Jurkat, Clone E6-1 (cell line): ENCODE measurements around the gene ASB13.

ENCODE experiments used
- DNase-seq: peaks from one replicate; pipeline ENCODE4 v3.0.0-alpha.2; 2011; ENCODE audit warnings: low read depth, low spot score
- H3K4me3 ChIP-seq: 2 replicates; pipeline ENCODE4 v1.5.1; 2011; ENCODE audit warnings: mild to moderate bottlenecking, low read length, control low read depth, moderate library complexity

Gene ASB13

DNA sequence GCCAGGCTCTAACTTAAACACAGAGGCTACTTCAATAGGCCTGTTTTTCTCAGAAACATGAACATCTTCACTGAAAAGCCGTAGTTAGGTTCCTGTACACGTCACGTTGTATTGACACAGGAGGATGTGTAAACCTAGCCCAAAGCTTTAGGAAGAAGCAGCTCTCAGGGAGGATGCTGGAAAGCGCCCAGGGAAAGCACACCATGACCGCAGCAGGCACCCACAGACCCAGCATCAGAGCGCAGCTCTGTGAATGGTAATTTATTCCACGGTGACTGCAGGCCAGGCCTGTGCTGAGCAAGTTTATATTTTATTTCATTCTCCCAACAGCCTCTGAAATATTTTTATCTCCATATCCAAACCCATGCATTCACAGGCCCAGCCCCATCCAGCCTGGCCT, 51.1 kb downstream of the ASB13 start:
- no peak overlapping the region for H3K4me3 ChIP-seq
- DNase-seq = no peak

DNA sequence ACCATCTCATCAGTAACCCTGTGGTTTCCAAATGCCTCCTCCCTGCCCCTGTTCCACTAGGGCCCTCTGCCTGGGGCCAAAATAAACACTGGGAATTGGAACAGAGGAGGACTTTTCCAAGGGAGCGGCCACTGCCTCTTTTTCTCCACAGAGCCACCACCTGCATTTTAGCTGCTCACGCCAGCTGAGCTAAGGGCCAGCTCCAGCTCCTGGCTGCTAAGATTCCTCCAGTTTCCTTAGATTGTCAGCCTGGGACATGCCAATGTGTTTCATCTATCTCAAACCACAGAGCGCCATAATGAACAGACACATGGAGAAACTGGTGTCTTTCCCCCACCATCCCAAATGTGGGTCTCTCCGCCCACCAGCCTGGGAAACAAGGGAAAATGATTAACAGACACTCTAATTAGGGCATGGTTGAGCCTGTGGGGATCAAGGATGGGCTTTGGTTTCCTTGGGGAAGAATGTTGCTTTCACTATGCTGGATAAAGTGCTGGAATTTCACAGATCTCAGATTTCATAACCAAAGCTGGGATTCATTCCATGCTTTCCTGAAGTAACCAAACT, 52.2 kb downstream of the ASB13 start:
- no peak for DNase-seq
- no peak overlapping the region for H3K4me3 ChIP-seq

DNA sequence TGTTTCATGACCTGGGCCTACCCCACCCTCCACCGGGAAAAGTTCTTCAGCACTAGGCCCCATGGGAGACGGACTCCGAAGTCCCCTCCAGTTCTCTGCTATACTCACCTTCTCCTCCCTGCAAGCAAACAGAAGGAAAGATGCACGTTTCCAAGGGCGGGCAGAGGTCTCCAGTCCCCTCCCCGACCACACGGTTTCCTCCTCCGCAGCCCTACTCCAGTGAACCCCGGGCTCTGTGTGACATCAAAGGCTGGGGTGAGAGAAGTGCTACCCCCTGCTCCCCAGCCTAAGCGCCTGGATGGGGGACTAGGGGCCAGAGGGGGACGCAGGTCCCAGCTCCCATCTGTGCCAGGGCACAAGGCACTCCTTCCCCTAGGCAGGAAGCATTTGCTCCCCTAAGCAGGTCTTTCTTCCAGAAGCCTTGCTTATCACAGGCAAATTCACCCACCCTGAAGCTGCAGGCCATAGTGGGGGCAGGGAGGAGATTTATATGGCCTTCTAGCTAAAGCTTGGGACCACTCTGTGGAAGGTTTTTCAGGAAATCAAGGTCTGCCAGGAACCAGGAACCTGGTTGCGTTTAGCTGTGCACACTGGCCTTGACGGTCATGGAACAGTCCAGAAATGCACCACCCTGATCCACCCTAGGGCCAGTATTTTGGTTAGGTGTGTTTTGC, 52.8 kb downstream of the ASB13 start:
- H3K4me3 ChIP-seq = no peak overlapping the region
- no peak for DNase-seq

DNA sequence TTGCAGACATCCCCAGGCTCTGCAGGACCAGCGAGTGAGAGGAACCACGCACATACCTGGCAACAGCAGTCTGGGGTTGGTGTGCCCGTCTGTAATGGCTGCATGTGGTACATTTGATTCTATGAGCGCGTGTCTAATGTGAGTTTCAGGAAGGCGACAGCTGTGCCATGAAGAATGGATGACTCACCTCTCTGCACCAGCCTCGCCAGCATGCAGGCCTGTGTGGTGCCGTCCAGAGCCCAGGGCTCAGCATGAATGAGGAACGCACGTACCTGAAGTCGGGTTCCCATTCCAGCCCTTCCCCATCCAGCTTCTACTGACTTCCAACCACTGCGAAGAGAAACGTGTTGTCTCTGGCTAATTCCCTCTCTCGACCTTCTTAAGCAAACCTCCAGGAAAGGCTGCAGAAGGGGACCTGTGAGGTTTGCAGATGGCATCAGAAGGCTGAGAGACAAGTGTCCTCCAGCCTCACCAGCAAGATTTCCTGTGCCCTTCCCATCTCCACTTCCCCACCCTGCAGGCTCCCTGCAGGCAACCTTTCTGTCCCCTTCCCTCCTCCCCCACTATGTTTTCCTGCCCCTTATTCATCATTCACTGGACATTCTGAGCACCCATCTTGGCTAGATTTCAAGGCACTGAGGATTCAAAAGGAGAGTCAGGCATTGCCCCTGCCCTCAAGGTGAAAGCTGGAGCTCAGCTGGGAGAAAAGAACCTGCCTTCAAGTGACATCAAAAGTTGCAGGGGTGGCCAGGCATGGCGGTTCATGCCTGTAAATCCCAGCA, 54.3 kb downstream of the ASB13 start:
- DNase-seq = no peak

GRCh38 chr10:5609952-5610616, 56.3 kb downstream of the ASB13 start:
- H3K4me3 ChIP-seq = no peak overlapping the region
- no peak for DNase-seq

More for the DNA sequence above, 54.3 kb downstream of the ASB13 start:
- no peak overlapping the region for H3K4me3 ChIP-seq

- H3K4me3 ChIP-seq = no peak overlapping the region
Measured at GRCh38 chr10:5608608-5609220, 57.7 kb downstream of the ASB13 start.

DNA sequence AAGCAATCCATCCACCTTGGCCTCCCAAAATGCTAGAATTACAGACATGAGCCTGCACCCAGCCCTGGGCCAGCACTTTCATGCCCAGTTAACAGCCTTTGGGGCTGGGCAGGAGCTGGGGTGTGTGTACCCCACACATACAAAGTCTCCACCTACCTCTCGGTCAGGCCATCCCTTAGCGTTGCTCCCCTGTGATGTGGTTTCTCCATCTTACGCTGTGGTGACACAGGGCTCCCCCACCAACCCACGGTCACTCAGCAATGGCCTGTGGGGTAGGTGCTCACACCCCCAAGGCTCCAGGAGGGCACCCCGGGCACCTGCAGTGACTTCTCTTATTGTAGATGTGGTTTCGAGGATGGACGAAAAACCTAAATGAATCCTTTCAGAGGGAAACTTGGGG, 58.8 kb downstream of the ASB13 start:
- H3K4me3 ChIP-seq = no peak overlapping the region
- DNase-seq = no peak

More at GRCh38 chr10:5608608-5609220, 57.7 kb downstream of the ASB13 start:
- DNase-seq = no peak

DNA sequence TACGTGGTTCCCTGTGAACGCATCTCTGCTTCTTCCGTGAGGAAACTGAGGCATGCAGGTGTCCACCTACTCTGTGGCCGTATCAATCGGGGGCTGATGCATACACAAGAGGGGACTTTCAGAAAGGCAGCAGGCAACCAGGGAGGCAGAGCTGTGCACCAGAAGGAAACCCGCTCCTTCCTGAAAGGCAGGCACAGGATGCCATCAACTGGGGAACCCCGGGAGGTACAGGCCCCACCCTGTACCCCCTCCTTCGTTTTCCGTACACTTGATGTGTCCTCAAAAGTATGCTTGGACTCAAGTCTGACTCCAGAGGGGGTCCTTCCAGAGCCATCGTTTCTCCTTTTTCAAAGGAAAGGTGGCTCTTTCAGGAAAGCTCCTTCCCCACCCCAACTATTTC, 59.5 kb downstream of the ASB13 start:
- H3K4me3 ChIP-seq = no peak overlapping the region
- DNase-seq = no peak

GRCh38 chr10:5606321-5606720, 60.1 kb downstream of the ASB13 start:
- no peak for DNase-seq
- H3K4me3 ChIP-seq = no peak overlapping the region

GRCh38 chr10:5604961-5605360, 61.4 kb downstream of the ASB13 start:
- DNase-seq = no peak

DNA sequence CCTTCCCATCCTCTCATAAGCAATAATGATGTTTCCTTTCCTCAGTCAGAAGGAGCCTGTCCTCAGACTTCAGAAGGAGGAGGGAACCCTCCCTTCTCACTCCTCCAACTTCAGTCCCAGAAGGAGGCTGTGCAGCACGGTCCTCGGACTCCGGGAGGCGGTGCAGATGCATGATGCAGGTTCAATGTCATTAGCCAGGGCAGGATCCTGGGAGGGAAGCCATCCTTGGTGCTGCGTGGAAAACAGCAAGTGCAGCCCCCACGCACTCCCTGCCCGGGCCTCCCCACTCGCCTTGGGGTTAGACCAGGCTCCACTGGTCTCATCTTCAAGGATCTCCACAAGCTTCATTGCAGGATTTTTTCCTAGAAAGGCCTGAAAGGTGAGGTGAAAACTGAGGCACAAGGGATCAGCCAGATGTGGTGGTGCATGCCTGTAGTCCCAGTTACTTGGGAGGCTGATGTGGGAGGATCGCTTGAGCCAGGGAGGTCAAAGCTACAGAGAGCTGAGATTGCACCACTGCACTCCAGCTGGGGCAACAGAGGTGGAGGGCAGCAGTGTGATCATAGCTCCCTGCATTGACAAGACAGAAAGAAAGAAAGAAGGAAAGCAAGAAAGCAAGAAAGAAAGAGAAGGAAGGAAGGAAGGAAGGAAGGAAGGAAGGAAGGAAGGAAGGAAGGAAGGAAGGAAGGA, 62.0 kb downstream of the ASB13 start:
- no peak overlapping the region for H3K4me3 ChIP-seq
- DNase-seq = no peak

More at GRCh38 chr10:5604961-5605360, 61.4 kb downstream of the ASB13 start:
- H3K4me3 ChIP-seq = no peak overlapping the region

GRCh38 chr10:5603848-5604170, 62.6 kb downstream of the ASB13 start:
- no peak for DNase-seq
- no peak overlapping the region for H3K4me3 ChIP-seq

DNA sequence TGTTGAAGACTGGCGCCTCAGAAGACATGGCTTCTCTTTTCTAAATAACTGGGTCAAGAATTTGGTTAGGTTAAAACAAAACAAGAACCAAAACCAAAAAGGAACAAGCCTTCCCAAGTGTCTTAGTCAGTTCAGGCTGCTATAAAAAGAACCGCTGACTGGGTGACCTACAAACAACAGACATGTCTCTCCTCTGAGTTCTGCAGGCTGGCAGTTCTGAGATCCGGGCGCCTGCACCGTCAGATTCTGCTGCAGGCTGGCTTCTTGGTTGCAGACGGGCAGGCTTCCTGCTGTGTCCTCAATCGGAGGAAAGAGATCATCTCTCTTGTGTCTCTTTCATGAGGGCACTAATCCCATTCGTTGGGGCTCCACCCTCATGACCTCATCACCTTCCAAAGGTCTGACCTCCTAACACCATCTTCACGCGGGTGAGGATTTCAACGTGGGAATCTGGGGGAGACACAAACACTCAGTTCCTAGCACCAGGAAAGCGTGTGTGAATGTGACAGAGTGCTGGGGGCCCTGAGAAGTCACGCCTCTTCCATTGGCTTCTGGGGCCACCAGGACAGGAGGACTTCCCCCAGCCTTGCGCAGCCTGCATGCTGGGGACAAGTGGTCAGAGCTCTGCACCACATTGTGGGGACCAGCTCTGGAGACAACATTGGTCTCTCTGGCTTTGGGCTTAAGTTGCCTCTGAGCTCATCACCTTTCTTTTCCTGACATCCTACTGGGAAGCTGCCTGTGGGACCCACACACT, 63.1 kb downstream of the ASB13 start:
- no peak overlapping the region for H3K4me3 ChIP-seq
- no peak for DNase-seq

DNA sequence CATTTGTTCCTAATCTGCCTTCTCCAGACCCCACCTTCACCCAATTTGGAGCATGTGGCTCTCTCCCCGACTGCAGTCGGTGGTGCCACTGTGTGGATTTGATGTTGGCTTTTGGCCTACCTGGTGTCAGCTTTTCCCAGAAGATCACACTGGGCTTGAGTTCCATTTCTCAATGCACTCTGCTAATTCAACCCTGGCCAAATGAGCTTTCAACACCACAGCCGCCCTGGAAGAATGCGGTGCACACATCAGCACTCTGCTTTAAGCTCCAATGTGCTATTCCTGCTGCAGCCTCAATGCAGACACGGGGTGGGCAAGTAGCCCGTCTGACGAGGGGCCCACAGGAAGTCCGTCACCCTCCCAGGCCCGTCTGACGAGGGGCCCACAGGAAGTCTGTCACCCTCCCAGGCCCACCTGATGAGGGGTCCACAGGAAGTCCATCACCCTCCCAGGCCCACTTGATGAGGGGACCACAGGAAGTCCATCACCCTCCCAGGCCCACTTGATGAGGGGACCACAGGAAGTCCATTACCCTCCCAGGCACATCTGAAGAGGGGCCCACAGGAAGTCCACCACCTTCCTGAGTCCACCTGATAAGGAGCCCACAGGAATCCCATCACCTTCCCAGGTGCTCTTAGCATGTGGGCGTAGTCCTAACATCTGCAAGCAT, 64.4 kb downstream of the ASB13 start:
- no peak for DNase-seq
- no peak overlapping the region for H3K4me3 ChIP-seq

- DNase-seq = no peak
- no peak overlapping the region for H3K4me3 ChIP-seq
Measured at GRCh38 chr10:5600908-5601307, 65.5 kb downstream of the ASB13 start.

- DNase-seq = no peak
- no peak overlapping the region for H3K4me3 ChIP-seq
Measured at GRCh38 chr10:5599613-5600520, 66.5 kb downstream of the ASB13 start.
